Inflammatory macrophage treated with lipopolysaccharide for 1 hour (primary cell): Measurements from ENCODE around the gene TTC12.
A peak's percentile ranks its signal among the peaks of the same experiment; 100 is the strongest.

ENCODE experiments used
- DNase-seq, 2 donors: peaks; one replicate each; pipeline ENCODE4 v3.0.0-alpha.2; 2020 to 2022

TTC12 gene

GRCh38 chr11:113377681-113378412, 63.5 kb downstream of the TTC12 start:
- no peak for DNase-seq

- no peak for DNase-seq
These were observed 64.3 kb downstream of the TTC12 start for GRCh38 chr11:113378692-113379091.

GRCh38 chr11:113382121-113382520, 67.7 kb downstream of the TTC12 start:
- no peak for DNase-seq

GRCh38 chr11:113384551-113384950, 70.2 kb downstream of the TTC12 start:
- peak in 1 of 2 donors; percentile 3 for DNase-seq

- DNase-seq = no peak
These were observed 71.4 kb downstream of the TTC12 start for GRCh38 chr11:113385749-113386148.

GRCh38 chr11:113386866-113387265, 72.5 kb downstream of the TTC12 start:
- DNase-seq = no peak

- DNase-seq = no peak
These were observed 73.3 kb downstream of the TTC12 start, which contains the start of gene ANKK1 for GRCh38 chr11:113387605-113388211. ANKK1 (plus strand) TSS chr11:113387779; CDS start chr11:113387885, 106 bp downstream.

- DNase-seq = no peak
These were observed 74.9 kb downstream of the TTC12 start for GRCh38 chr11:113389272-113389671.

- no peak for DNase-seq
These were observed 78.0 kb downstream of the TTC12 start for GRCh38 chr11:113392236-113392921.

GRCh38 chr11:113393501-113393985, 79.2 kb downstream of the TTC12 start:
- DNase-seq = no peak

- DNase-seq = no peak
These were observed 80.5 kb downstream of the TTC12 start for GRCh38 chr11:113394919-113395318.

GRCh38 chr11:113395782-113396336, 81.5 kb downstream of the TTC12 start:
- DNase-seq = no peak

- no peak for DNase-seq
These were observed 82.3 kb downstream of the TTC12 start for GRCh38 chr11:113396690-113397089.

GRCh38 chr11:113397212-113397611, 82.8 kb downstream of the TTC12 start:
- no peak for DNase-seq

- no peak for DNase-seq
These were observed 83.4 kb downstream of the TTC12 start for GRCh38 chr11:113397821-113398220.

- DNase-seq = no peak
These were observed 84.5 kb downstream of the TTC12 start for GRCh38 chr11:113398669-113399430.

- no peak for DNase-seq
These were observed 86.3 kb downstream of the TTC12 start for GRCh38 chr11:113400631-113401230.

GRCh38 chr11:113401718-113402117, 87.3 kb downstream of the TTC12 start:
- DNase-seq = peak; percentile 7 to 19

GRCh38 chr11:113404859-113405430, 90.6 kb downstream of the TTC12 start:
- DNase-seq = no peak

GRCh38 chr11:113405724-113406478, 91.5 kb downstream of the TTC12 start:
- no peak for DNase-seq

- no peak for DNase-seq
These were observed 92.8 kb downstream of the TTC12 start for GRCh38 chr11:113407163-113407562.
